Hepatocyte (in vitro differentiated cells): ENCODE measurements around the gene SDF4. TPM values are rescaled to one million over a fixed set of nuclear protein-coding genes. Genes with fewer than 3 reads are reported as not detected.
"Not testable (repeated sequence)": the region's sequence is repeated elsewhere in the genome, so short reads cannot be mapped to it uniquely, and the experiment has no call there.

Source experiments
- DNase-seq: peaks from one replicate; pipeline ENCODE4 v3.0.0-alpha.2; 2016; ENCODE audit warnings: low spot score
- H2AFZ ChIP-seq: fragments of 200-600 bp; sonication (generic); 2 replicates; pipeline ENCODE4 v1.6.0; 2016; ENCODE audit warnings: antibody characterized with exemption, mild to moderate bottlenecking
- H3K27ac ChIP-seq: fragments of 200-600 bp; sonication (generic); 2 replicates; pipeline ENCODE4 v1.5.1; 2016; ENCODE audit warnings: mild to moderate bottlenecking
- H3K27me3 ChIP-seq: fragments of 200-600 bp; sonication (generic); 2 replicates; pipeline ENCODE4 v1.6.1; 2016
- H3K36me3 ChIP-seq: fragments of 200-600 bp; sonication (generic); replicated peaks from 2 replicates; pipeline ENCODE4 v1.5.1; 2016; ENCODE audit warnings: low read depth; ENCODE audit not compliant: insufficient read depth
- H3K4me1 ChIP-seq: fragments of 200-600 bp; sonication (generic); 2 replicates; pipeline ENCODE4 v1.5.1; 2016; ENCODE audit warnings: mild to moderate bottlenecking, moderate library complexity; ENCODE audit not compliant: insufficient read depth
- H3K4me2 ChIP-seq: fragments of 200-600 bp; sonication (generic); 2 replicates; pipeline ENCODE4 v1.6.0; 2016
- H3K4me3 ChIP-seq: fragments of 200-600 bp; sonication (generic); 2 replicates; pipeline ENCODE4 v1.5.1; 2016; ENCODE audit warnings: mild to moderate bottlenecking
- H3K79me2 ChIP-seq: fragments of 200-600 bp; sonication (generic); 2 replicates; pipeline ENCODE4 v1.6.0; 2017; ENCODE audit warnings: mild to moderate bottlenecking
- H3K9me2 ChIP-seq: fragments of 200-600 bp; sonication (generic); replicated peaks from 2 replicates; pipeline ENCODE4 v1.6.0; 2017; ENCODE audit warnings: mild to moderate bottlenecking; ENCODE audit not compliant: insufficient read depth
- H3K9me3 ChIP-seq: fragments of 200-600 bp; sonication (generic); 2 replicates; pipeline ENCODE4 v1.5.1; 2016; ENCODE audit warnings: low read depth, mild to moderate bottlenecking
- H4K20me1 ChIP-seq: fragments of 200-600 bp; sonication (generic); 2 replicates; pipeline ENCODE4 v1.6.0; 2016; ENCODE audit warnings: mild to moderate bottlenecking; ENCODE audit not compliant: insufficient read depth, poor library complexity, severe bottlenecking
- CTCF ChIP-seq: fragments of 200-600 bp; sonication (generic); IDR thresholded peaks from 2 replicates; pipeline ENCODE4 v1.5.1; 2016; ENCODE audit warnings: antibody characterized with exemption, mild to moderate bottlenecking; ENCODE audit not compliant: poor library complexity
- EZH2 ChIP-seq: fragments of 200-600 bp; sonication (generic); IDR thresholded peaks from 2 replicates; pipeline ENCODE4 v1.6.1; 2016; ENCODE audit warnings: antibody characterized with exemption, mild to moderate bottlenecking, borderline replicate concordance
- EZH2phosphoT487 ChIP-seq: fragments of 200-600 bp; sonication (generic); IDR thresholded peaks from one replicate; pipeline ENCODE4 v1.6.1; 2018; ENCODE audit warnings: antibody characterized with exemption, mild to moderate bottlenecking, low read depth, moderate library complexity; ENCODE audit not compliant: unreplicated experiment, severe bottlenecking
- WGBS: methylation state at CpG from one replicate; pipeline ENCODE4 v1.1.6; 2016; ENCODE audit warnings: low lambda C conversion rate; ENCODE audit errors: missing lambda C conversion rate; 5-methylcytosine and 5-hydroxymethylcytosine counted together
- polyA plus RNA-seq: library from polyadenylated mRNA; unstranded; fragments of >200 nt; fragmentation: Nextera tagmentation; extraction: Ambion mirVana; gene quantifications from 2 replicates; pipeline ENCODE4 v1.2.1, GENCODE V29; 2016
- total RNA-seq: library from RNA; depleted of rRNA; stranded (reverse); fragments of >200 nt; gene quantifications from 2 replicates; pipeline ENCODE4 v1.2.3, GENCODE V29; 2014

SDF4 gene
- total and polyA plus RNA-seq, 2 experiments from 2014 or later, result 156 to 296 TPM

DNA sequence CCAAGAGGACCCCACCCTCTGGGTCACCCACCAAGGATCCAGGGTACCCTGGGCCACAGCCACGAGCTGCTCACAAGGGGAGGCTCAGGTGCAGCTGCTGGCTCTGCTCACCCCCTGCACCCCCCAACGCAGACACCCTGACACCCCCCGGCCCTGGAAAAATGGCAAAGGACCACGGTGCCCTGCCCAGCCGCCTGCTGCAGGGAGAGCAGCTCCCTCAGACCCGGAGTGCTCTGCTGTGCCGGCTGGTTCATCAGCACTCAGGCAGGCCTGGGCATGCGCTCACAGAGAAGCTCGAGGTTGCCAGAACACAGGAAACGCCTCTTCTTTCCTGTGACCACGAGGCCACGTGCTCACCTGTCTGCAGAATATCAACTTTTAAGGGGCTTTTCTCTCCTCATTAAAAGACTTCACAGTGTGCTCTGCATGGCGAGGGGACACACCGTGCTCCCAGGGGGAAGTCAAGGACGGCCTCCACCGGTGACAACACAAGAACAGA lies 19.0 kb upstream of the SDF4 start:
- H3K9me3 ChIP-seq, result no peaks in the 10 kb centered on the region
- peaks cover 19% of the 10 kb centered on the region for H3K27me3 ChIP-seq
- no peak overlapping the region for H3K4me3 ChIP-seq
- WGBS, result 79% methylated on average over 14 of the region's 16 CpGs
- TF ChIP-seq EZH2 (no peak), EZH2phosphoT487 (no peak), CTCF (no peak)
- DNase-seq, result no peak
- H3K79me2 ChIP-seq, result no peaks in the 10 kb centered on the region
- no peaks in the 10 kb centered on the region for H3K36me3 ChIP-seq
- H3K27ac ChIP-seq, result no peak overlapping the region
- no peak overlapping the region for H2AFZ ChIP-seq
- no peaks in the 10 kb centered on the region for H3K9me2 ChIP-seq
- H3K4me2 ChIP-seq, result no peak overlapping the region
- H3K4me1 ChIP-seq, result peaks cover 3% of the 10 kb centered on the region
- no peaks in the 10 kb centered on the region for H4K20me1 ChIP-seq

- H3K79me2 ChIP-seq, H3K4me3 ChIP-seq, H2AFZ ChIP-seq, H3K9me2 ChIP-seq, H3K9me3 ChIP-seq, H4K20me1 ChIP-seq, DNase-seq, H3K36me3 ChIP-seq, H3K4me2 ChIP-seq, H3K4me1 ChIP-seq, H3K27ac ChIP-seq: not testable (repeated sequence)
- 91% methylated on average over 12 of the region's 21 CpGs for WGBS
- H3K27me3 ChIP-seq, result peaks cover 24% of the 10 kb centered on the region
Measured at GRCh38 chr1:1248009-1248913, 16.5 kb upstream of the SDF4 start.

- H3K4me1 ChIP-seq, result peaks cover 3% of the 10 kb centered on the region
- H3K36me3 ChIP-seq, result no peaks in the 10 kb centered on the region
- TF ChIP-seq EZH2, result no peak
- TF ChIP-seq EZH2phosphoT487, result no peak
- no peak for TF ChIP-seq CTCF
- H3K27me3 ChIP-seq, result peaks cover 24% of the 10 kb centered on the region
- H3K9me3 ChIP-seq, result no peaks in the 10 kb centered on the region
- no peak overlapping the region for H2AFZ ChIP-seq
- no peak overlapping the region for H3K4me3 ChIP-seq
- H3K9me2 ChIP-seq, result no peaks in the 10 kb centered on the region
- no peaks in the 10 kb centered on the region for H3K79me2 ChIP-seq
- WGBS, result 79% methylated on average over 25 of the region's 25 CpGs
- H3K27ac ChIP-seq, result no peak overlapping the region
- H4K20me1 ChIP-seq, result no peaks in the 10 kb centered on the region
- peak overlapping the region; percentile 70 for H3K4me2 ChIP-seq
- no peak for DNase-seq
Measured at GRCh38 chr1:1247341-1247913, 15.6 kb upstream of the SDF4 start.
